Kidney (tissue), 14 donors: ENCODE results near the gene TREM2. TPM values are rescaled to one million over a fixed set of nuclear protein-coding genes. Genes with fewer than 3 reads are reported as not detected.

ENCODE experiments used
- DNase-seq, 5 donors: peaks; one replicate each; pipeline ENCODE4 v3.0.0-alpha.2; 2013 to 2020
- FAIRE-seq: peaks from 2 replicates; lab custom pipeline; 2012; peaks lifted over from hg19 to GRCh38; lab: Jason Lieb, UNC
- H3K27ac ChIP-seq, 2 donors: one replicate each; pipeline ENCODE4 v1.7.0; 2013; ENCODE audit warnings: low read depth in 2 of 2, low read length in 2 of 2, inconsistent platforms in 1 of 2
- H3K27me3 ChIP-seq: one replicate; pipeline ENCODE4 v1.7.1; 2013; ENCODE audit warnings: low read length, inconsistent platforms; ENCODE audit not compliant: control insufficient read depth, insufficient read depth
- H3K36me3 ChIP-seq, 3 donors: one replicate each; pipeline versions ENCODE4 v1.7.0 to v1.7.1; 2013; ENCODE audit warnings: low read length in 3 of 3, control low read depth in 1 of 3, inconsistent platforms in 1 of 3; ENCODE audit not compliant: insufficient read depth in 3 of 3, control insufficient read depth in 2 of 3
- H3K4me1 ChIP-seq, 3 donors: one replicate each; pipeline versions ENCODE4 v1.7.0 to v1.7.1; 2013; ENCODE audit warnings: low read length in 3 of 3, inconsistent platforms in 1 of 3, low read depth in 1 of 3; ENCODE audit not compliant: control insufficient read depth in 2 of 3, insufficient read depth in 2 of 3
- H3K4me3 ChIP-seq, 3 donors: one replicate each; pipeline versions ENCODE4 v1.7.0 to v1.8.1; 2013; ENCODE audit warnings: low read length in 3 of 3, control low read depth in 1 of 3, inconsistent platforms in 1 of 3
- H3K9ac ChIP-seq, 3 donors: one replicate each; pipeline versions ENCODE4 v1.7.0 to v1.7.1; 2013; ENCODE audit warnings: low read length in 3 of 3, control low read depth in 1 of 3, inconsistent platforms in 1 of 3
- H3K9me3 ChIP-seq, 3 donors: one replicate each; pipeline versions ENCODE4 v1.7.0 to v1.7.1; 2013; ENCODE audit warnings: low read length in 3 of 3, control low read depth in 1 of 3, inconsistent platforms in 1 of 3; ENCODE audit not compliant: control insufficient read depth in 2 of 3, insufficient read depth in 1 of 3
- intact Hi-C: fragments of 100-400 bp; cut with DNase I; formaldehyde crosslinking; loops from one replicate; pipeline ENCODE4 v1.11.1; 2022
- polyA plus RNA-seq: library from polyadenylated mRNA; stranded (reverse); fragments of 350-450 nt; fragmentation: Illumina TruSeq; extraction: RNeasy Lipid Tissue Mini Kit (QIAGEN cat#74804); gene quantifications from one replicate; pipeline ENCODE4 v1.2.3, GENCODE V29; 2014; ENCODE audit warnings: low read depth, low replicate concordance; ENCODE audit not compliant: insufficient read depth
- total RNA-seq: library from RNA; stranded (reverse); fragmentation: NEBNext Ultra II Directional; extraction: Animal tissue kit (Norgen Biotek cat#: 25700); gene quantifications from one replicate; pipeline ENCODE4 v1.2.1, GENCODE V29; 2021
- TF ChIP-seq, protein P1 (sequence below): IDR thresholded peaks from 3 replicates; pipeline ENCODE4 v1.5.1; 2012; ENCODE audit warnings: mild to moderate bottlenecking, moderate library complexity, borderline replicate concordance; ENCODE audit not compliant: insufficient read depth; ENCODE audit errors: extremely low read depth
- donor health status: control.
- donor health status: control.
- donor health status: control.
- donor health status: control.
- donor health status: control.
- donor health status: DM: yes; HTN: yes; CAD: no.
- donor health status: Normal renal cell carcinoma (clear cell type).

TREM2 gene
- total and polyA plus RNA-seq, 2 donors from 2014 or later = 3.5 to 7.8 TPM

DNA sequence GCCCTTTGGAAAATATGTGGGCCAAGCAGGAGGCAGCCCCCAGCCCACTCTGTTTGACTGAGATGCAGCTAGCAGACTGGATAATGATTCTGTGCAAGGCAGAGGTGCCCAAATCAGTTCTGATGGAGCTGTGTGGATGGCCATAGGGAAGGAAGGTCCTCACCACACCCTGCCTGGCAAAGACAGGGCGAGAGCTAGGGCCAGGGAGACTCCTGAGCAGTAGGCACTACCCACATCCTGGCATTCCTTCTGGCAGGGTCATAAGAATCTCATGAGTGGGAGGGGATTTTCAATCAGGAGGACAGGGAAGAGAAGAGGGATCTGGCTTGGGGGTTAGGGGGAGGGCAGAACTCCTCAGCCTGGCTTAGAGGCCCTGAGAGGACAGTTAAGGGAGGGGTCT is 18.6 kb upstream of the TREM2 start:
- Histone ChIP-seq H3K4me3 (no peak overlapping the region), H3K27ac (no peak overlapping the region), H3K36me3 (no peaks in the 10 kb centered on the region), H3K9me3 (no peaks in the 10 kb centered on the region), H3K27me3 (no peaks in the 10 kb centered on the region), H3K4me1 (no peaks in the 10 kb centered on the region), H3K9ac (no peak overlapping the region)
- intact Hi-C loops = no loop called here
- FAIRE-seq (no peak), DNase-seq (no peak)
- TF ChIP-seq, protein P1, sequence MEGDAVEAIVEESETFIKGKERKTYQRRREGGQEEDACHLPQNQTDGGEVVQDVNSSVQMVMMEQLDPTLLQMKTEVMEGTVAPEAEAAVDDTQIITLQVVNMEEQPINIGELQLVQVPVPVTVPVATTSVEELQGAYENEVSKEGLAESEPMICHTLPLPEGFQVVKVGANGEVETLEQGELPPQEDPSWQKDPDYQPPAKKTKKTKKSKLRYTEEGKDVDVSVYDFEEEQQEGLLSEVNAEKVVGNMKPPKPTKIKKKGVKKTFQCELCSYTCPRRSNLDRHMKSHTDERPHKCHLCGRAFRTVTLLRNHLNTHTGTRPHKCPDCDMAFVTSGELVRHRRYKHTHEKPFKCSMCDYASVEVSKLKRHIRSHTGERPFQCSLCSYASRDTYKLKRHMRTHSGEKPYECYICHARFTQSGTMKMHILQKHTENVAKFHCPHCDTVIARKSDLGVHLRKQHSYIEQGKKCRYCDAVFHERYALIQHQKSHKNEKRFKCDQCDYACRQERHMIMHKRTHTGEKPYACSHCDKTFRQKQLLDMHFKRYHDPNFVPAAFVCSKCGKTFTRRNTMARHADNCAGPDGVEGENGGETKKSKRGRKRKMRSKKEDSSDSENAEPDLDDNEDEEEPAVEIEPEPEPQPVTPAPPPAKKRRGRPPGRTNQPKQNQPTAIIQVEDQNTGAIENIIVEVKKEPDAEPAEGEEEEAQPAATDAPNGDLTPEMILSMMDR = no peak

DNA sequence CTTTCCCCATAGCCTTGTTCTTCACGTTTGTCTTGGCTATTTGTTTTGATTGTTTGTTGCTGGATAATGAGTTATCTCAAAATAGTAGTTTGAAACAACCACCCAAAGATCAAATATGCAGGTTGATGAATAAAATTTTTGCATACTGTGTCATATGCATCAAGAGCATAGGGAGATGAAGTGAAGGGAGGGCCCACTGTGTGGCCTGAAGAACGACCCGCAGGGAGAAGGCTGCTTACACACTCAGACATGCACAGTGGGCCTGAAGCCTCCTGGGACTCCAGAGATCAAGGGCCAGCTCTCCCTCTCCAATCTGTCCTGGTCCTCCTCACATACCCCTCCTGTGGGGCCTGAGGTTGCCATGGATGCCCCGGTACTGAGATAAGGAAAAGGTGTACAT is 16.2 kb upstream of the TREM2 start:
- Histone ChIP-seq H3K4me1 (no peaks in the 10 kb centered on the region), H3K27ac (no peak overlapping the region), H3K36me3 (no peaks in the 10 kb centered on the region), H3K27me3 (no peaks in the 10 kb centered on the region), H3K9ac (no peak overlapping the region), H3K9me3 (no peaks in the 10 kb centered on the region), H3K4me3 (no peak overlapping the region)
- FAIRE-seq (no peak), DNase-seq (no peak)
- intact Hi-C loops = no loop called here
- TF ChIP-seq, protein P1 = no peak

DNA sequence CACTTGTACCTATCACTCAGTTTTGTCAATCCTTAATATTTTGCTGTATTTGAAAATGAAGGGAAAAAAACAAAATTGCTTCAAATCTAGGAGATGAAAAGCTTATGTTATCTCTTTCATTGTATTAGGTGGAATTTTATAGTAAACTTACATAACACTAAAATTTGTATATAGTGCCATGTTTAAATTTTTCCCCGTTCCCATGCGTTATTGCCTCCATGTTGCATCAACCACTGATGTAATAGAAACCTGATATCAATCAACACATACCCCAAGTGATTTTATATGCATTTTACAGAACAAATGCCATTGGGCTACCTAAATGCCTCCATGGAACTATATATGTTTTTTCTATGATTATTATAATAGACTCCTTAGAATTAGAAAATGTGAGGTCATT is 14.8 kb upstream of the TREM2 start:
- H3K4me1 ChIP-seq = no peaks in the 10 kb centered on the region
- no peaks in the 10 kb centered on the region for H3K27me3 ChIP-seq
- H3K9ac ChIP-seq = no peak overlapping the region
- no peak overlapping the region for H3K4me3 ChIP-seq
- intact Hi-C loops = no loop called here
- no peaks in the 10 kb centered on the region for H3K36me3 ChIP-seq
- TF ChIP-seq, protein P1 = no peak
- FAIRE-seq (no peak), DNase-seq (no peak)
- H3K9me3 ChIP-seq = no peaks in the 10 kb centered on the region
- H3K27ac ChIP-seq = no peak overlapping the region

DNA sequence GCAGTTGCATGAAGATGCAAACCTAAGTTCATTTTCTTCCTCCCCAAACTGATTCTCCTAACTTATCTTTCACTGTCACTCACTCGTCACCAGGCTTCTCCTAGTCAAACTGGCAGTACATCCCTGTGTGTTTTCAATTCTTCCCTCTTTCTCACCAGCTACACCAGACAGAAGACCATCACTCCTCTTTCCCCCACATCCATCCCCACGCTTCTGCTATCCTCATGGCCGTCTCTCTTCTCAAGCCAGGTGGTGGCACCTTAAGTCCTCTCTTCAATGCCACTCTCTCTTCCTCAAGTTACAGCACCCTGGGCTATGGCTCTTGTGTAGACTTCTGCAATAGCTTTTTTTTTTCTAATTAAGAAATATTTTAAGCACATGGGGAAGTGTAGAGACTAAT is 14.4 kb upstream of the TREM2 start:
- intact Hi-C loops = no loop called here
- no peaks in the 10 kb centered on the region for H3K27me3 ChIP-seq
- no peaks in the 10 kb centered on the region for H3K4me1 ChIP-seq
- TF ChIP-seq, protein P1 = no peak
- no peak for DNase-seq
- no peak overlapping the region for H3K27ac ChIP-seq
- FAIRE-seq = no peak
- H3K36me3 ChIP-seq = no peaks in the 10 kb centered on the region
- no peak overlapping the region for H3K4me3 ChIP-seq
- no peak overlapping the region for H3K9ac ChIP-seq
- H3K9me3 ChIP-seq = no peaks in the 10 kb centered on the region
